ENCODE data around the gene CLIC3.

The CLIC3 gene

DNA sequence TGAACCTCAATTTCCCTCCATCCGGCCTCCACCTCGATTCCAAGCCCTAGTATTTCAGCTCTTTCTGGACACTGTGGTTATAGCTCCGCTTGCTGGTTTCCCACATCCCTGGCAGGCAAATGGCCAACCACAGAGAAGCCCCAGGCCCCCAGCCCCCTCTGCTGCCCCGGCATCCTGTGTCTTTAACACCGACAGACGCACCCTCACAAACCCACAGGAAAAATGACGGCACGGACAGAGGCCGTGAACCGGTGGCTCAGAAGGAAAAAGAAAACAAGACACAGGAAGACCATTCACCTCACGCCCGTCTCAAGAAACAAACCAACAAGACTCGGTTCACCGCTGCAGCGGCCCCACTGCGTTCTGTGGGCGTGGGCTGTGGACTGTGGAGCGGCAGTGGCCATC, 1.5 kb upstream of the CLIC3 start:
- no peak for DNase-seq

DNA sequence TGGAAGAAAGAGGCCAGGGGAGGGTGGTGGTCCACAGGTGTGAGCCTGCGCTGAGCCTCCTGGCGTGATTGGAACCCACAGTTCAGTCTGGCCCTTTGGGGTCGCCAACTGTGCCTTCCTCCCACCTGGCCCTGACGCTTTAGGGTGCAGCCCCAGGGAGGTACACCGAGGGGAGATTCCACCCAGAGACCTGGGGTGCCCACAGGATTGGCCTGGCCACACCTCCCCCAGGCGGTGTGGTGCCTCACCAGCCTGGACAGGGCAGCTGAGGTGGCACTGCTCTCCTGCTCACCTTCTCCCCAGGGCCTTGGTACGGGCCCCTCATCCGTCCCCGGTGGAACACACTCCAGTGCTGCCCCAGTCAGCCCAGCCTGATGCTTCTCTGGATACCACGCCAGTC, 1.0 kb upstream of the CLIC3 start:
- no peak for DNase-seq

DNA sequence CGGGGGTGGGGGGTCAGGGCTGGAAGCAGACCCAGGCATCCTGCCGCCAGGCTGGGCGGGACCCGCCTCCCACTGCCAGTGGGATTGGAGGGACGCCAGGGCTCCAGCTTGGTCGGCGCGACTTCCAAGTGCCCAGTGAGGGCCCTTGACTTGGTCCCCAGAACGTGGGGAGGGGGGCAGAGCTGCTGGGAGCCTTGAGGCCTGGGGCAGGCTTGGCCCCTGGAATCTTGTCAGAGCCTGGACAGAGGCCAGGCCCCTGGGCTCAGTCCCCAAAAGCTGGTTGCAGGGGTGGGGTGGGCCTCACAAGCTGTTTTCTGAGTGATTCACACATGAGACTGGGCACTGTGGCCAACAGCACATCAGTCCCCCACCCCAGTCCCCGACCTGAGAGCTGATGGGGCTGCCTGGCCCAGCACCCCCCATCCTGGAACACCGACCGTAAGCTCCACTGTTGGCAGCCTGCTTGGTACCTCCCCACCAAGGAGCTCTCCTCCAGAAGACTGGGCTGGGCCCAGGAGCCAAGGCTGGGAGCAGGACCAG, 526 bp downstream of the CLIC3 start:
- no peak for DNase-seq

DNA sequence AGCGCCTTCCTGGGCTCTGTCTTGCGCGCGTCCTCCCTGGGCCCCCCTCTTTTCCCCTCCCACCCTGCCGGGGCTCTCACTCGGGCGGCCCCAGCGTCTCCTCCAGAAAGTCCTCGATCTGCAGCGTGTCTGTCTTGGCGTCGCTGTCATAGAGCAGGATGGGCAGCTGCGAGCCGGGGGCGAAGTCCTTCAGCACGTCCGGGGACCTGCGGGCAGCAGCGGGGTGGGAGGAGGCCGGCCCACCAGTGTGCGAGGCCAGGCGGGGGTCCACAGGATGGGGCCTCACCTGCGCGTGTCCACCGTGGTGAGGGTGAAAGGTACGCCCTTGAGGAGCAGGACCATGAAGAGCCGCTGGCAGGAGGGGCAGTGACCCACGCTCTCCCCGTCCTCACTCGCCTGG, 1.0 kb downstream of the CLIC3 start:
- no peak for DNase-seq

DNA sequence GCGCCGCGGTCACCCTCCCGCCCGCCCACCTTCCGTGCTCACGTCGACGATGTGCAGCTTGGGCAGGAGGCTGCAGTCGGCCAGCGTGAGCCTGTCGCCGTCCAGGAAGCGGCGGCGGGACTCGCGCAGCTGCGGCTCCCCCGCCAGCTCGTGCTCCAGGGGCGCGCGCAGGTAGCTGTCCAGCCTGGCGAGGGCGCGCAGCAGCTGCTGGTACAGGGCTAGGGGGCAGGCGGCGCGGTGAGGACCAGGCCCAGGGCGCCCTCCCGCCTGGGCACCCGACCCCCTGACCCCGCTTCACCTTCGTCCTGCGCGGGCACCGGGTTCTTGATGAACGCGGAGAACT, 1.5 kb downstream of the CLIC3 start:
- DNase-seq: no peak

DNA sequence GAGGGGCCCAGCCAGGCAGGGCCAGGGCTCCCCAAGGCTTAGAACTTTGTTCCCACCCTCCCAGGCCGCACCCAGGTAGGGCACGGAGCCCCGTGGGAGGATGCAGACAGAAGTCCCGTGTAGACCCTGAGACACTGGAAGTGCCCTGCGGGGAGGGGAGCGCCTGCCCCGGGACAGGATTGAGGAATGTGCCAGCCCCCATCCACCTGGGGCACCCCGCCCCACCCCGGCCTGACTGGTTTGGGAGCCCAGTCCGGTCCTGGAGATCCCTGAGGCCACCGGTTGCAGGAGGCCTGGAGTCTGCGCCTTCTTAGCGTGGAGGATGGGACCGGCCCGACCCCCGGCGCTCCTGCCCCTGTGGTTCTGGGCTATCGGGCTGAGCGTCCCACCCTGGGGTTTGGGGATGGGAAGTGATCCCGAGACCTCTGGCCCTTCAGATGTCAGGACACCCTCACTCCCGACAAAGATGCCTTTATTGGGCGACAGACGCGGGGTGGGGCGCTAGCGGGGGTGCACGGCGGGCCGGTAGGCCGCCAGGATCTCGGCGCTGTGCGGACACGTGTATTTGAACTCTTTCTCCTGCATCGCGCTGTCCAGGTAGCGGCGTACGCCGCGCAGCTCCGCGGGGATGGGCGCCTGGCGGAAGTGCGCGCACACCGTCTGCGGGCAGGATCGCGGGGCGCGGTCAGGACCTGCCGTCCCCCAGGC, 2.0 kb downstream of the CLIC3 start:
- no peak for DNase-seq

DNA sequence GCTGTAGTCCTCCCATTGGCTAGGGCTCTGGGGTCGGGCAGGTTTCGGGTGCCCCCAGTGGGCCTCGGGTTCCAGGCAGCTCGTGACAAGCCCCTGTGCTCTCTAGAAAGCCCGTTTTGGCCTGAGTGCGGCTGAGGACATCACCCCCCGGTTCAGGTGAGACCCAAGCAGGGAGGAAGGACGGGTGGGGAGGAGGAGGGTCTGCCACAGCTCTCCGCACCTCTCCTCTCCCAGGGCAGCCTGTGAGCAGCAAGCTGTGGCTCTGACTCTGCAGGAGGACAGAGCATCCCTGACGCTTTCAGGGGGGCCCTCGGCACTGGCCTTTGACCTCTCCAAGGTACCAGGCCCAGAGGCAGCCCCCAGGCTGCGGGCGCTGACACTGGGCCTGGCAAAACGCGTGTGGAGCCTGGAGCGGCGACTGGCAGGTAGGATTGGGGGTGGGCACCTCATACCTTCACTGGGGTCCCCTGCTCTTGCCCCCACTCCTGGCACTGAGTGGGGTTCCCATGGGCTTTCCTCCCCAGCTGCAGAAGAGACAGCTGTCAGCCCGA, 3.5 kb downstream of the CLIC3 start:
- DNase-seq: no peak

DNA sequence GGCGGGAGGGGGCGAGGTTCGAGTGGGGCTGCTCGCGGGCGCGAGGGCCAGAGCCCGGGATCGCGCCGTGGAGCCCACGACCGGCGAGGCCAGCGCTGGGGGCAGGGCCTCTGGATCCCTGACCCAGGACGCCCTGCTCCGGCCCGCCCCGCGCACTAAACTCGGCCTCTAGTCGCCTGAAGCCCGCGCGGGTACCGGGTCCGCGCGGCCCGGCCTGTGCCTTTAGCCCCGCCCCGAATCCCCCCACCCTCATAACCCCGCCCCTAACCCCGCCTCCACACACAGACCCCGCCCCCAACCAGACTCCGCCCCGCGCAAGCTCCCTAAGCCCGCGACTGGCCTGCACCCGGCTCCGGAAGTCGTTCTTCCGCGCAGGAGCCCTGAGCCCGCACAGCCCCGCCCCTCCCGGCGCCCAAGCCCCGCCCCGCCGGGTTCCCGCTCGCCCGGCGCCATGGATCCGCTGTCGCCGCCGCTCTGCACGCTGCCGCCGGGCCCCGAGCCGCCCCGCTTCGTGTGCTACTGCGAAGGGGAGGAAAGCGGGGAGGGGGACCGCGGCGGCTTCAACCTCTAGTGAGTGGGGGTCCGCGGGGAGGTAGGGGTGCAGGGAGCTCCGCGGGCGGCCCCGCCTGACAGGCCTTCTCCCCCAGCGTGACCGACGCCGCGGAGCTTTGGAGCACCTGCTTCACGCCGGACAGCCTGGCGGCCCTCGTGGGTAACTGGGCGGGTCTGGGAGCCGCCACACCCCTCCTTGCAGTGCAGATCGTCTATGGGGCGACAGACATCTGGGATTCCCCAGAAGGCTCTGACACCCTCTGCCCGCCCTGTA, 4.2 kb downstream of the CLIC3 start, which contains the start of gene PAXX:
PAXX (plus strand) TSS at position 430 of the 826 bp plus-strand sequence; CDS start at position 452, 22 bp downstream.
- peak; percentile 47 for DNase-seq

DNA sequence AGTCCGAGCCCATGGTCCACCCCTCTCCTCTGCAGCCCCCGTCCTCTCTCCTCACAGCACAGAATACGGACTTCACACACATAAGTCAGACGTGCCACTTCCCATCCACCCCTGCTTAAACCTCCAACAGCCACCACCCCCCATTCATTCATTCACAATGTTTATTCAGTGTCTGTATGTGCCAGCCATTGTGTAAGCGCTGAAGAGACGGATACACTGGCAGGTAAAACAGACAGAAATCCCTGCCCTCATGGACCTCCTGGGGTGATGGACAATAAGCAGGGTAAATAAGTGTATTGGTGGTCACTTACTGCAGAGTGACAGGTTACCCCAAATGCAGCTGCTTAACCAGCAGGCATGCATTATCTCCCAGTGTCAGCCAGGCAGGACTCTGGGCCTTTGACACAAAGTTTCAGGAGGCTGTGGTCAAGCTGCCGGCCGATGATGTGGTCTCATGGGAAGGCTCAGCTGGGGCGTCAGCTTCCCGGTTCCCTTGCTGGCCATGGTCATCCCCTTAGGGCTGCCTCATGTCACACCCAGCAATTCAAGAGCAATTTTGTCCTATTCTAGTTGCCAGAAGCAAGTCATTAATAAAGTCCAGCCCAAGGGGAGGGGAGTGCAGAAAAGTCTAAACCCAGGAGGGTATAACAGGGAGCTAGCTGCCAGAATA, 6.0 kb downstream of the CLIC3 start:
- no peak for DNase-seq

DNA sequence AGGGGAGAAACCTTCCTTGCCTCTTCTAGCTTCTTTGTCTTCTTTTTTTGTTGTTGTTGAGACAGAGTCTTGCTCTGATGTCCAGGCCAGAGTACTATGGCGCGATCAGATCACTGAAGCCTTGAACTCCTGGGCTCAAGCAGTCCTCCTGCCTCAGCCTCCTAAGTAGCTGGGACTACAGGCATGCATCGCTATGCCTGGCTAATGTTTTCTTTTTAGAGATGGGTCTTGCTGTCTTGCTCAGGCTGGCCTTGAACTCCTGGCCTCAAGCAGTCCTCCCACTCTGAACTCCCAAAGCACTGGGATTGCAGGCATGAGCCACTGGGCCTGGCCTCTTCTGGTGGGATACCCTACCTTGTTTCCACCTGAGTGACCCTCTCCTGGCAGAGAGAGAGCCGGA, 7.5 kb downstream of the CLIC3 start:
- no peak for DNase-seq

DNA sequence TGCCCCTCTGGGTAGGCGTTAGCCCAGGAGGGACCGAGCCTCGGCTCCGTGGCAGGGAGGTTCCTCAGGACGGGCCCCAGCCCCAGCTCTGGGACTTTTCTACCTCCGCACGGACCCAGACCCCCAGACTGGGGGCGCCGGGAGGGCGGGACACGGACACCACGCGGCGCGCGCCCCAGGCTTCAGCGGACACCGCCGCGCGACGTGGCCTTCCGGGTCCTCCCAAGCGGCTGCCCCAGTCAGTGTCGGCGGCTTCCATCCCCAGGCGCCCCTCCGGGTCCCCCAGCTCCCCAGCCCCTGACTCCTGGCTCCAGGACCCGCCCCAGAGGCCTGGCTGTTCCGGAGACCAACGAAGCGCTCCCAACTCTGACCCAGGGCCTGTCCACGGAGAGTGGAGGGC, 10.5 kb downstream of the CLIC3 start:
- no peak for DNase-seq

DNA sequence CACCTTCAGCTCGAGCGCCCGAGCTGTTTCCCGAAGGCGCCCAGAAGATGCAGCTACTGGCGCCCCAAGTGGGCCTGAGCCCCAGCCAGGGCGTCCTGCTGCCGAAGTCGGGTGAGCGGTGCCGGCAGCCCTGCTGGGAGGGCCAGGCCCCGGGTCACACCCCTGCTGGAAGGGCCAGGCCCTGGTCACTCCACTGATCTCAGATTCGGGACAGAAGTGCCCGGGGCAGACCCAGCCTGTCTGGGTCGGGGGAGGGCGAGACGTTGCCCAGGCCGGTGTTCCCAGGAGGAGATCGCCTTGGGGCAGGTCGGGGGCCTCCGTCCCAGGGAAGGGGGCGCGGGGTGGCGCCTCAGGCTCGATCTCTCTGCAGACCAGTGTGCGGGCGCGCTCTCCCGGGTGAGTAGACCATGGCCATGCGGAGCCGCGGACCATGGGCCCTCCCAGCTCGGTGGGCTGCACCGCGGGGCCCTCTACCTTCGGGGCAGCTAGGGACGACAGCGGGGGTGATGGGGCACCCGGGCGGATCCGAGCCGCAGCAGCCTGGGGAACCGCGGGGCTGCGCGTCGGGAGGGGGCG, 11.3 kb downstream of the CLIC3 start:
- DNase-seq: no peak

DNA sequence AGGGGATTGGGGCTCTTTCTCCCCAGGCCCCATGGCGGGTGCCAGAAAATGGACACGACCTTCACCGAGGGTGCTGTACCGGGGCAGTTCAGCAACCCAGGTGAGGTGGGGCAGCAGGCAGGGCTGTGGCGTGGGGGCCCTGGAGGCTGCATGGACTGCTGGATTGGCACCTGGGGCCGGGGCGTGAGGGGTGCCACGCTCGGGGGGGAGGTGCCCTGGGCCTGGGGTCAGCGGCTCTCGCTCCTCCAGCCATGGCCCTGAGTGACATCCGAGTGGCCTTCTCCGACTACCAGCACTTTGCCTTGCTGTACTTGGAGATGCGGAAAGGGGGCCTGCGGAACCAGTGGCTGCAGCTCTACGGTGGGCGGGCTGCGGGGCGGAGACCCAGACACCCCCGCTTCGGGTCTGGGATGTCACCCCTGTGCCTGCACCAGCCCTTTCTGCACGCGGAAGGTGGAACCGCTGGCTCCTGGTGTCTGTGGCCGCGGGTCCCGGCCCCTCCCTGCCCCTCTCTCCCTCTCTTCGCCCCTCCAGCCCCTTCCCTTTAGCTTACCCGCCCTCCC, 11.8 kb downstream of the CLIC3 start:
- no peak for DNase-seq

DNA sequence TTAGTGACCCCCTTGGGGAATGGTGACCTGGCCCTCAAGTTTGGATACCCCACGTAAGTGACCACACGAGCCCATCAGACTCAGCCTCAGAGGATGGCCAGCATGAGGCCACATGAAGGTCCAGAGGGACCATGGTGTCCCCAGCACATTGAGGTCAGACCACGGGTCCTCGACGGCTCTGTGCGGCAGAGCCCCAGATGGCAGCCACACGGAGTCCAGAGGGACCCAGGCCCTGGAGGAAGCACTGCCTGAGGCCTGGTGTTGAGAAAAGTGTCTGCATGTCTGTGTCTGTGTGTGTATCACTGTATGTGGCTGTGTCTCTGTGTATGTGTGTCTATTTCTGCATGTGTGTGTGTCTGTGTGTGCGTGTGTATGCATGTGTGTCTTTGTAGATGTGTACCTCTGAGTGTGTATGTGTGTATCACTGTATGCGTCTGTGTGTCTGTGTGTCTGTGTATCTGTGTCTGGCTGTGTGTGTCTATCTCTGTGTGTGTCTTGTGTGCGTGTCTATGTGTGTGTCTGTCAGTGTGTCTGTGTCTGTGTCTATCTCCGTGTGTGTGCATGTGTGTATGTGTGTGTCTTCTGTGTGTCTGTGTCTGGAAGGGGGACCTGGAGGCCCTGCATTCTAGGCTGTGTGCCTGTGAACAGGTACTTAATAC, 12.6 kb downstream of the CLIC3 start:
- DNase-seq: no peak

DNA sequence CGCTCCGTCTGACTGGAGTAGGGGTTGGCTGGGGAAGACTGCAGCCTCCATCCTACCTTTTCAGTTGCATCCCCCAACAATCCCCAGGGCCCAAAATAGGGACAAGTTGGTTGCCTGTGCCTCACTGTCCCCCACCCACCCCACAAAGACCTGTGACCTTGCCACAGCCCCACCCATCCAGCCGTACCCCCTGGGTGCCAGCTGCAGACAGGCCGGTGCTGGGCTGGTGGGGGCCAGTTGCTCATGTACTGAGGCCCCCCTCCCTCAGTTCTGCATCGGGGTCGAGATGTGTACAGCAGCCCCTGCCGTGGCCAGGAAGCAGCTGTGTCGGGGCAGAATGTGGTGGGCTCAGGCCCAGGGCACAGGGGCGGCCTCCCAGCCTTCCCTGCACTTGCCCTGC, 13.2 kb downstream of the CLIC3 start:
- DNase-seq: no peak

DNA sequence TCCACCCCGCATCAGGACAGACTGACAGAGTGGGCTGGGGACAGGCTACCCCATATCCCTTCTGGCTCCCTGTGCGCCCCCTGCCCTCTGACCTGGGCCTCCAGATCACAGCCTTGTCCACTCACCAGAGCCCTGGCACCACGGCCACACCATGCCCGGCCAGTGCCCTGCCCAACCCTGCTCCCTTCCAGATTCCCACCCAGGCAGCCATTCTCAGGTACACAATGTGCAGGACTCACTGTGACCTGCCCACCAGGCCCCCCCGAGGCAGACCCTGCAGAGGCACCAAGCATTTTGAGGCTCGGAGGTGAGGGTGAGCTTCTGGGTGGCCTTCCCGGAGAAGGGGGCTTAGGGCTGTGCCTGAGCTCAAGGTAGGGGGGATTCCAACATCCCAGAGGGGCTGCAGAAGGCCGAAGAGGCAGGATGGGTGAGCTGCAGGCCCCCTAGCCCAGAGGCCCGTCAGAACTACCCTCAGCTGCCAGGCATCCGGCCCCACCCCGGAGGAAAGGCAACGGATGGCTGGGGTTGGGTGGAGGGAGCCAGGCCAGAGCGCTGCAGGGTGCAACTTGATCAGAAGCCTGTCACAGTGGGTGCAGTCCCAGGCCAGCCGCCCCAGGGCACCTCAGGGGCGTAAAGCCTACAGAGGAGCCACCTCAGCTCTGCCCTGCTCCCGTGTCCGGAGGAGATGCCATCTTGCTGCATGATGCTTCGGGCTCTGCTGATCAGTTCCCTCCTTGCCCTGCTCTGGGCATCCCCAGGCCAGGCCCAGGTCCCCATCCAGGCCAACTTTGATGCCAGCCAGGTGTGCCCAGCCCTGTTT, 13.9 kb downstream of the CLIC3 start, which contains the start of gene LCNL1:
LCNL1 (plus strand) TSS at position 762 of the 820 bp plus-strand sequence. CDS start 594 bp downstream, outside the sequence.
- no peak for DNase-seq

DNA sequence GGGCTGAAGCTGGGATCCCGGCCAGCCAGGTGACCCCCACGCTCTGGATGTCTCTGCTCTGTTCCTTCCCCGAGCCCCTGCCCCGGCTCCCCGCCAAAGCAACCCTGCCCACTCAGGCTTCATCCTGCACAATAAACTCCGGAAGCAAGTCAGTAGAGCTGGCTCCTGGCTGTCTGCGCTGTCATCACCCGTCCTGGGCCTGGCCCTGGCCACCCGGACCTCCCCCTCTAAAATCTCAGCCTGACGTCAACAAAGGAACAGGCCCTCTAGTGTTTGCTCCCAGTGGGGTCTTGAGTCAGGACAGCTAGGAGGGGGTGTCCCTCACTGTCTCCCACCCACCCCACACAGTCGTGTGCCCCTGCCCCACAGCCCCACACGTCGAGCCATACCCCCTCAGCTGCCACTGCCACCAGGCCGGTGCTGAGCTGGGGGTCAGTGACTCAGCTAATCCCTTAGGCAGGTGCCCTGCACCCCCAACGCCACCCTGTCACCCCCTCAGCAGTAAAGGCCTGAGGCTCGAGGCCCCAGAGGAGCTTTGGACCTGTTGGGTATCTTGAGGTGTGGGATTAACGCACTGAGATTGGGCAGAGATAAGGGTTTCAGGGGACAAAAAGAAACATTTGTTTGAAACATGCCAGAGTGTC, 14.7 kb downstream of the CLIC3 start:
- no peak for DNase-seq

DNA sequence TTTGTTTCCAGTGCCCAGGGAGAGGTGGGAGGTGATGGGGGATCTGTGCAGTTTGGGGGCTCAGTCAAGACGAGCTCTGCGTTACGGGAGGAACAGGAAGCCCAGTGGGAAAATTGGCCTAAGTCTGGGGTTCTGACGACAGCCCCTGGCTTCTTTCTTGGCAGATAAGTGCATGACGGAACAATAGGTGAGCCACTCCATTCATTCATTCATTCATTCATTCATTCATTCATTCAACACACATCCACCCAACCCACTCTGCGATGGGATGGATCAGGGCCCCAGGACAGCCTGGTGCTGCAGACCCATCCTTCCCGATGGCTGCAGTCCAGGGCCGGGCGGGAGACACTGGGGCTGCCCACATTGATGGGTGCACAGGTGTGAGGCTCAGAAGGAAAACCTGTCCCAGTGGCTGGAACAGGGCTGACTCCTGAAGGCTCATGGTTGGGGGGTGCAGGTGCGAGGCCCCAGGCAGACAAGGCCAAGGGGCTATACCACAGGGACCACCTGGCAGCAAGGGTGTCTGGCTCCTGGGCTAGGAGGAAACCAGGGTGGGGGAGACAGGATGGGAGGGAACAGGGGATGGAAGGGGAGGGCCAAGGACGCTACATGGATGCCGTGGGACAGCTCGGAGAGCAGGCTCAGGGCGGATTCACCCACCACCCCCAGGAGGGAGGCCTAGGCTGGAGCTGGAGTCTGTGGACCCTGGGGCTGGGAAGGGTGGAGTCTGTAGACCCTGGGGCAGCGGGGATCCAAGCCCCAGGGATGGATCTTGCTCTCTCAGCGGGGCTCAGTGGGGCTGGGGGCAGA, 15.5 kb downstream of the CLIC3 start:
- DNase-seq: no peak

DNA sequence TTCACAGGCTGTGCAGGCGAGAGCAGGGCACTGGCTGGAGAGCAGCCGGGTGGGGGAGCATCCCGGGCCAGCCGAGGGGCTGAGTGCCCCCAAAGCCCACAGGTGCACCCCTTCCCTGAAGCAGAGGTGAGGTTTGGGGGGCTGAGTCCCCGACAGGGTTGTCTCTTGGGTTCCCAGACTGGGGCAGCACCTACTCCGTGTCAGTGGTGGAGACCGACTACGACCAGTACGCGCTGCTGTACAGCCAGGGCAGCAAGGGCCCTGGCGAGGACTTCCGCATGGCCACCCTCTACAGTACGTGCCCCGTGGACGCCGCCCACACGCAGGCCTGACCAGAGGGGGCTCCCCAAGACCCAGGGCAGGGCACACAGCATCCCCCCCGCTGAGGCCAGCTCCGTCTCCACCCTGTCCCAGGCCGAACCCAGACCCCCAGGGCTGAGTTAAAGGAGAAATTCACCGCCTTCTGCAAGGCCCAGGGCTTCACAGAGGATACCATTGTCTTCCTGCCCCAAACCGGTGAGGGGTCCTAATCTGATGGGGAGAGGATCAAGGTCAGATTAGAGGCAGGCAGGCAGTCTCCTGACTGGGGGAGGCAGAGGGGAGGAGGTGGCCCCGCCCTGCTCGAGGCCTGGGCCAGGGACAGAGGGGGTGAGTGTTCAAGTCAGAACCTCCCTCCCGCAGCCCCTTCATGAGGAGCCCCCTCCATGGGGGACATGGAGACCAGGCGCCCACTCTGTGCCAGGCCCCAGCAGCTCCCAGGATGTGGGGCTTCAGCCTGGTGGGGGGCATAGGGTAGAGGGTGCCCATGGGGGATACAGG, 16.4 kb downstream of the CLIC3 start:
- no peak for DNase-seq
